HuH-7 (cell line): Measurements from ENCODE around the gene LMAN2L.

Source experiments
- DNase-seq: peaks from one replicate; pipeline ENCODE4 v3.0.0; 2011; ENCODE audit warnings: low spot score

LMAN2L gene

GRCh38 chr2:96703021-96703751, 36.7 kb downstream of the LMAN2L start:
- no peak for DNase-seq

GRCh38 chr2:96702098-96702785, 37.6 kb downstream of the LMAN2L start:
- DNase-seq, result no peak

GRCh38 chr2:96701636-96702035, 38.2 kb downstream of the LMAN2L start:
- no peak for DNase-seq

GRCh38 chr2:96700086-96700485, 39.8 kb downstream of the LMAN2L start:
- no peak for DNase-seq

GRCh38 chr2:96699621-96700020, 40.2 kb downstream of the LMAN2L start:
- no peak for DNase-seq

GRCh38 chr2:96699021-96699420, 40.8 kb downstream of the LMAN2L start:
- DNase-seq, result no peak

- no peak for DNase-seq
Measured at GRCh38 chr2:96698221-96698861, 41.5 kb downstream of the LMAN2L start.

GRCh38 chr2:96697476-96697875, 42.4 kb downstream of the LMAN2L start:
- no peak for DNase-seq

GRCh38 chr2:96695602-96696001, 44.3 kb downstream of the LMAN2L start:
- no peak for DNase-seq

- no peak for DNase-seq
Measured at GRCh38 chr2:96694816-96695455, 44.9 kb downstream of the LMAN2L start.

- DNase-seq, result no peak
Measured at GRCh38 chr2:96694279-96694678, 45.6 kb downstream of the LMAN2L start.

GRCh38 chr2:96693286-96694200, 46.3 kb downstream of the LMAN2L start:
- no peak for DNase-seq

GRCh38 chr2:96692094-96692971, 47.5 kb downstream of the LMAN2L start:
- DNase-seq, result no peak

GRCh38 chr2:96691022-96691612, 48.7 kb downstream of the LMAN2L start:
- no peak for DNase-seq

GRCh38 chr2:96690306-96691021, 49.4 kb downstream of the LMAN2L start:
- no peak for DNase-seq

GRCh38 chr2:96689431-96689991, 50.4 kb downstream of the LMAN2L start:
- no peak for DNase-seq

GRCh38 chr2:96688649-96689430, 51.0 kb downstream of the LMAN2L start:
- no peak for DNase-seq
